Activated naive CD4-positive, alpha-beta T cell treated with anti-CD3 and anti-CD28 coated beads for 36 hours (primary cell): ENCODE measurements around the gene TCAIM. TPM values are rescaled to one million over a fixed set of nuclear protein-coding genes. Genes with fewer than 3 reads are reported as not detected.
"Not testable (repeated sequence)": the region's sequence is repeated elsewhere in the genome, so short reads cannot be mapped to it uniquely, and the experiment has no call there.

Experiments used
- CTCF ChIA-PET: fragments of 350-600 bp; sonication (Branson Sonifier 250); formaldehyde crosslinking; loops from one replicate; lab custom pipeline; 2021; ENCODE audit warnings: antibody characterized with exemption; lab: Charles Lee
- DNase-seq: peaks from one replicate; pipeline ENCODE4 v3.0.0-alpha.2; 2020
- H3K27ac Mint-ChIP-seq: one replicate; pipeline ENCODE4 v1.8.0; 2021; ENCODE audit warnings: mild to moderate bottlenecking, mixed read lengths
- H3K27me3 Mint-ChIP-seq: one replicate; pipeline ENCODE4 v1.8.0; 2021; ENCODE audit warnings: low read depth, mixed read lengths
- H3K36me3 Mint-ChIP-seq: one replicate; pipeline ENCODE4 v1.8.0; 2021; ENCODE audit warnings: low read depth, mixed read lengths
- H3K4me1 Mint-ChIP-seq: one replicate; pipeline ENCODE4 v1.8.0; 2021; ENCODE audit warnings: low read depth, mixed read lengths
- H3K4me3 Mint-ChIP-seq: one replicate; pipeline ENCODE4 v1.8.0; 2021; ENCODE audit warnings: mild to moderate bottlenecking, moderate library complexity, mixed read lengths
- H3K9me3 Mint-ChIP-seq: one replicate; pipeline ENCODE4 v1.8.0; 2021; ENCODE audit warnings: mixed read lengths
- intact Hi-C: fragments of 100-400 bp; cut with micrococcal nuclease; formaldehyde crosslinking; loops from one replicate; pipeline ENCODE4 v1.15.1; 2023
- total RNA-seq, 2 experiments: library from RNA; stranded (reverse); gene quantifications; one replicate each; pipeline ENCODE4 v1.2.3, GENCODE V29; 2021

The TCAIM gene
- total RNA-seq, 2 experiments from 2014 or later = 14.0 to 15.9 TPM

GRCh38 chr3:44353355-44353924 is 14.9 kb downstream of the TCAIM start:
- DNase-seq = no peak
- no peaks in the 10 kb centered on the region for H3K27me3 Mint-ChIP-seq
- intact Hi-C loops = no loop called here
- no peaks in the 10 kb centered on the region for H3K9me3 Mint-ChIP-seq
- no peak overlapping the region for H3K27ac Mint-ChIP-seq
- no peaks in the 10 kb centered on the region for H3K4me1 Mint-ChIP-seq
- no peak overlapping the region for H3K4me3 Mint-ChIP-seq
- H3K36me3 Mint-ChIP-seq = peaks cover 21% of the 10 kb centered on the region
- CTCF ChIA-PET = no interaction called here

- DNase-seq = no peak
- intact Hi-C loops = no loop called here
- CTCF ChIA-PET = interaction anchor here (1.3 kb wide), 1 partner anchor 32 kb away, joined by 4 read pairs; no protein-coding TSS in a partner anchor
- Mint-ChIP-seq H3K27me3 (no peaks in the 10 kb centered on the region), H3K4me1 (no peaks in the 10 kb centered on the region), H3K27ac (no peak overlapping the region), H3K9me3 (no peaks in the 10 kb centered on the region), H3K36me3 (peaks cover 21% of the 10 kb centered on the region), H3K4me3 (no peak overlapping the region)
Measured at GRCh38 chr3:44355362-44356033, 16.9 kb downstream of the TCAIM start.

DNA sequence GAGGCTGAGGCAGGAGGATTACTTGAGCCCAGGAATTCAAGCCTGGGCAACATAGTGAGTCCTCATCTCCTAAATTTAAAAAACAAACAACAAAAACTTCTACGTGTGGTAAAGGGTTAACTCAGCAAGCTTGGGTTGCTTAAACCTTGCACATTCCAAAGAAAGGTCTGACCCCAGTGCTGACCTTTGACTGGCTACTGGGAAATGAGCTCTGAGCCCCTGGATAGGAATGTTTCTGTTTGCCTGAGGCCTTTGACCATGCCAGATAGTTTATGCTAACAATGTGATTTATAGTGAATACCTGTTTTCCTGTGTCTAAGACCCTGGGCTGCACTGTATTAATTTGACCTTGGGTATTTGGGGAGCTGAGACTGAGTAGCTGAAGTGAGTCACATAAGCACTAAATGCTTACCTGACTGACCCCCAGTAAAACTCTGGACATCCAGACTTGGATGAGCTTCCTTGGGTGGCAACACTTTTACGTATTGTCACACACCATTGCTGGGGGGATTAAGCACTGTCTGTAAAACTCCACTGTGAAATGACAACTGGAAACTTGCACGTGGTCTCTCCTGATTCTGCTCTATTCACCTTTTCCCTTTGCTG is 20.7 kb downstream of the TCAIM start:
- Mint-ChIP-seq H3K9me3 (no peaks in the 10 kb centered on the region), H3K4me1 (no peaks in the 10 kb centered on the region), H3K4me3 (no peak overlapping the region), H3K36me3 (peaks cover 5% of the 10 kb centered on the region), H3K27ac (no peak overlapping the region), H3K27me3 (no peaks in the 10 kb centered on the region)
- intact Hi-C loops = no loop called here
- no peak for DNase-seq
- CTCF ChIA-PET = no interaction called here

DNA sequence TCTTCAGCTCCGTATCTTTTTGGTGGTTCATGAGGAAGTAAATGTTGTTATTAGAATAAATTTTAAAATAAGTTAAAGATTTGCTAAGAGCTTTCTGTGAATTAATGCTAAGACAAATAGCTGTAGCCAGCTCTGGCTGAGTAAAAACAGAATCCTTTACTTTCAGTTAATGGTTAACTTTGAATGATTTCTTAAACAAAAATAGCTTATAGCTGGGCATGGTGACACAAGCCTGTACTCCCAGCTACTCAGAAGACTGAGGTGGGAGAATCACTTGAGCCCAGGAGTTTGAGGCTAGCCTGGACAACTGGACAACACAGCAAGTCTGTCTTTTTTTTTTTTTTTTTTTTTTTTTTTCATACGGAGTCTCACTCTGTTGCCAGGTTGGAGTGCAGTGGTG is 25.0 kb downstream of the TCAIM start:
- peaks cover 10% of the 10 kb centered on the region for H3K36me3 Mint-ChIP-seq
- no peak for DNase-seq
- CTCF ChIA-PET = interaction anchor here (1.1 kb wide), 1 partner anchor 11 kb away, joined by 3 read pairs; no protein-coding TSS in a partner anchor
- no peaks in the 10 kb centered on the region for H3K27me3 Mint-ChIP-seq
- no peak overlapping the region for H3K27ac Mint-ChIP-seq
- no peak overlapping the region for H3K4me3 Mint-ChIP-seq
- H3K9me3 Mint-ChIP-seq = no peaks in the 10 kb centered on the region
- no peaks in the 10 kb centered on the region for H3K4me1 Mint-ChIP-seq
- intact Hi-C loops = no loop called here

- no peaks in the 10 kb centered on the region for H3K9me3 Mint-ChIP-seq
- H3K36me3 Mint-ChIP-seq = peaks cover 15% of the 10 kb centered on the region
- no peak overlapping the region for H3K27ac Mint-ChIP-seq
Measured at GRCh38 chr3:44365952-44366351, 27.4 kb downstream of the TCAIM start.

DNA sequence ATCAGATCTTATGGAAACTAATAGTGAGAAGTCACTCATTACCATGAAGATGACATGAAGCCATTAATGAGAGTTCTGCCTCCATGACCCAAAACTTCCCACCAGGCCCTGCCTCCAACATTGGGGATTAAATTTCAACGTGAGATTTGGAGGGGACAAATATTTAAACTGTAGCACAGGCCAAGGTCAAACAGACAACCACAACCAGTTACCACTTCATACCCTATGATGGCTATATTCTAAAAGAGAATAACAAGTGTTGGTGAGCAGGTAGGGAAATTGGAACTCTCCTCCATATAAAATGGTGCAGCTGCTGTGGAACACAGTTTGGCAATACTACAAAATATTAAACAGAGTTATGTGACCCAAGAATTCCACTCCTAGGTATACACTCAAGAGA is 36.9 kb downstream of the TCAIM start:
- Mint-ChIP-seq H3K27me3 (no peaks in the 10 kb centered on the region), H3K4me3 (no peak overlapping the region), H3K4me1 (no peaks in the 10 kb centered on the region), H3K27ac (no peak overlapping the region), H3K9me3 (peaks cover 9% of the 10 kb centered on the region), H3K36me3 (peaks cover 16% of the 10 kb centered on the region)
- CTCF ChIA-PET = no interaction called here
- intact Hi-C loops = no loop called here
- no peak for DNase-seq

More at GRCh38 chr3:44365952-44366351, 27.4 kb downstream of the TCAIM start:
- intact Hi-C loops = no loop called here
- Mint-ChIP-seq H3K4me1 (no peaks in the 10 kb centered on the region), H3K27me3 (no peaks in the 10 kb centered on the region), H3K4me3 (no peak overlapping the region)
- CTCF ChIA-PET = no interaction called here
- DNase-seq = no peak

- Mint-ChIP-seq H3K4me3 (no peak overlapping the region), H3K9me3 (peaks cover 11% of the 10 kb centered on the region), H3K4me1 (no peaks in the 10 kb centered on the region), H3K27me3 (no peaks in the 10 kb centered on the region), H3K36me3 (peaks cover 3% of the 10 kb centered on the region), H3K27ac (no peak overlapping the region)
- no peak for DNase-seq
- intact Hi-C loops = no loop called here
- CTCF ChIA-PET = interaction anchor here (0.6 to 1.1 kb wide), 2 partner anchors 8 to 31 kb away, joined by 4 read pairs; no protein-coding TSS in a partner anchor
Measured at GRCh38 chr3:44387404-44387803, 48.8 kb downstream of the TCAIM start.

DNA sequence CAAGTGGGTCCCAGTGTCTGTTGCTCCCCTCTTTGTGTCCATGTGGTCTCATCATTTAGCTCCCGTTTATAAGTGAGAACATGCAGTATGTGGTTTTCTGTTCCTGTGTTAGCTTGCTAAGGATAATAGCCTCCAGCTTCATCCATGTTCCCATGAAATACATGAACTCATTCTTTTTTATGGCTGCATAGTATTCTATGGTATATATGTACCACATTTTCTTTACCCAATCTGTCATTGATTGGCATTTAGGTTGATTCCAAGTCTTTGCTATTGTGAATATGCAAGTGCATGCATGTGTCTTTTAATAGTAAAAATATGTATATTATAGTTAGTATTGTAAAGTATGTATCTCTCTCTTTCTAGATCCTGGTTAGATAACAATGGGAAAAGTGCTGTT is 53.9 kb downstream of the TCAIM start:
- Mint-ChIP-seq H3K4me1 (no peaks in the 10 kb centered on the region), H3K27ac (no peak overlapping the region), H3K27me3 (no peaks in the 10 kb centered on the region), H3K4me3 (no peak overlapping the region), H3K36me3 (peaks cover 4% of the 10 kb centered on the region), H3K9me3 (no peaks in the 10 kb centered on the region)
- intact Hi-C loops = no loop called here
- no peak for DNase-seq
- CTCF ChIA-PET = no interaction called here

- Mint-ChIP-seq H3K4me3 (no peak overlapping the region), H3K27ac (no peak overlapping the region), H3K36me3 (peaks cover 6% of the 10 kb centered on the region), H3K27me3 (no peaks in the 10 kb centered on the region), H3K9me3 (no peaks in the 10 kb centered on the region), H3K4me1 (no peaks in the 10 kb centered on the region)
- DNase-seq = no peak
- intact Hi-C loops = no loop called here
- CTCF ChIA-PET = interaction anchor here (1.0 kb wide), 1 partner anchor 9 kb away, joined by 4 read pairs; no protein-coding TSS in a partner anchor
Measured at GRCh38 chr3:44395714-44396113, 57.1 kb downstream of the TCAIM start.

DNA sequence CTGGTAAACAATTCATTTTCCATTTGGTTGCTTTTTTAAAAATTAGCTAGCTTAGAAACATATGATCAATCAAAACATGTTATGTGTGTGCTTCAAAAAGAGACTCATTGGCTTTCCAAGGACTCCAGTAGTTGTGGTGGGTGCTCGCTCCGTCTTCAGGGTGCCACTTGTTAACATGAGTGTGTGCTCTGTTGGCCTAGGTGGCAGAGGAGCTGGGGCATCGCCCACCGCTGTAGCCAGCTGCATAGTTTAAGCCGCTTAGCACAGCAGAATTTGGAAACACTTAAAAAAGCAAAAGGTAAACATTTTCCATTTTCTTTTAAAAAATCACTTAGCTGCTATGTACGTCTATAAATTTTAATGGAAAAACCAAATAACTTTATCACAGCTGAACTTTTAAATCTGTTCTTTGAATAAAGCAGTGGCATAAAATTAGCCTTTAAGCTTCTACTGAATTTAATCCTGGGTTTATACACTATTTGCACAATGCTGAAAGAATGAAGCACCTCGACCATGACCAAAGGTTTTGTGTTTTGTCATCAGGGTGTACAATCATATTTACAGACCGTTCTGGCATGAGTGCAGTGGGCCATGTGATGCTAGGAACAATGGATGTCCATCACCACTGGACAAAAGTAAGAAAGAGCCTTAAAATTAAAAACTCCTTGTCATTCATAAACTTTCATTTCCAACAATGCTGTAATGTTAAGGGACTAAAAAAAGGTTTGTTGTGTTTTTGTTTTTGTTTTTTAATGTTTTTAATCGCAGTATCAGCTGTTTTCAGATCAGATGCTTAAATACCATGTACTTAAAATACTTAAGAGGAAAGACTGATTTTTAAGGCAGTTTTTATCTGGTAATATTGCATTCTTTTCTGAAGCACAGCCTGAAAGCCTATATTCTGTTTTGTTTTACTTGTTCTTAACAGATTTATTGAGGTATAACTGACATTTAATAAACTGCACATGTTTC is 57.9 kb downstream of the TCAIM start:
- H3K4me3 Mint-ChIP-seq = no peak overlapping the region
- intact Hi-C loops = no loop called here
- H3K9me3 Mint-ChIP-seq = no peaks in the 10 kb centered on the region
- no peaks in the 10 kb centered on the region for H3K4me1 Mint-ChIP-seq
- peaks cover 9% of the 10 kb centered on the region for H3K36me3 Mint-ChIP-seq
- no peak for DNase-seq
- H3K27ac Mint-ChIP-seq = no peak overlapping the region
- H3K27me3 Mint-ChIP-seq = no peaks in the 10 kb centered on the region
- CTCF ChIA-PET = interaction anchor here (1.0 kb wide), 1 partner anchor 10 kb away, joined by 4 read pairs; no protein-coding TSS in a partner anchor

GRCh38 chr3:44398271-44398670 is 59.7 kb downstream of the TCAIM start:
- H3K27ac Mint-ChIP-seq, H3K9me3 Mint-ChIP-seq, H3K4me1 Mint-ChIP-seq, CTCF ChIA-PET, H3K36me3 Mint-ChIP-seq, H3K4me3 Mint-ChIP-seq, intact Hi-C loops, DNase-seq, H3K27me3 Mint-ChIP-seq: not testable (repeated sequence)

- no peak for DNase-seq
- Mint-ChIP-seq H3K27me3 (no peaks in the 10 kb centered on the region), H3K9me3 (no peaks in the 10 kb centered on the region), H3K36me3 (peaks cover 6% of the 10 kb centered on the region), H3K4me1 (no peaks in the 10 kb centered on the region), H3K4me3 (no peak overlapping the region), H3K27ac (no peak overlapping the region)
- intact Hi-C loops = no loop called here
- CTCF ChIA-PET = no interaction called here
Measured at GRCh38 chr3:44398853-44399252, 60.3 kb downstream of the TCAIM start.
